SK-N-MC (cell line): ENCODE measurements around the gene DTWD2.

Source experiments
- EZH2 ChIP-seq: fragments of 200-600 bp; sonication (generic); IDR thresholded peaks from one replicate; pipeline ENCODE4 v1.6.1; 2017; ENCODE audit warnings: antibody characterized with exemption
- FOXP2 ChIP-seq: optimal IDR thresholded peaks from 2 replicates; pipeline ENCODE3; 2011; ENCODE audit warnings: mild to moderate bottlenecking, moderate library complexity; ENCODE audit not compliant: insufficient read depth; ENCODE audit errors: extremely low read length, control extremely low read depth
- POLR2AphosphoS5 ChIP-seq: IDR thresholded peaks from 2 replicates; pipeline ENCODE4 v1.6.1; 2012; ENCODE audit warnings: mild to moderate bottlenecking, low read depth, low read length, borderline replicate concordance

- TF ChIP-seq POLR2AphosphoS5 (no peak), EZH2 (no peak), FOXP2 (no peak)
These were observed 476 bp upstream of the DTWD2 start for GRCh38 chr5:118988866-118989180.
